Putamen (tissue), 1 donor: Measurements from ENCODE around the gene ALPL.
"Not testable (repeated sequence)": the region's sequence is repeated elsewhere in the genome, so short reads cannot be mapped to it uniquely, and the experiment has no call there.

Experiments
- DNase-seq: peaks from one replicate; pipeline ENCODE4 v3.0.0-alpha.2; 2016; ENCODE audit warnings: low spot score

Gene ALPL

DNA sequence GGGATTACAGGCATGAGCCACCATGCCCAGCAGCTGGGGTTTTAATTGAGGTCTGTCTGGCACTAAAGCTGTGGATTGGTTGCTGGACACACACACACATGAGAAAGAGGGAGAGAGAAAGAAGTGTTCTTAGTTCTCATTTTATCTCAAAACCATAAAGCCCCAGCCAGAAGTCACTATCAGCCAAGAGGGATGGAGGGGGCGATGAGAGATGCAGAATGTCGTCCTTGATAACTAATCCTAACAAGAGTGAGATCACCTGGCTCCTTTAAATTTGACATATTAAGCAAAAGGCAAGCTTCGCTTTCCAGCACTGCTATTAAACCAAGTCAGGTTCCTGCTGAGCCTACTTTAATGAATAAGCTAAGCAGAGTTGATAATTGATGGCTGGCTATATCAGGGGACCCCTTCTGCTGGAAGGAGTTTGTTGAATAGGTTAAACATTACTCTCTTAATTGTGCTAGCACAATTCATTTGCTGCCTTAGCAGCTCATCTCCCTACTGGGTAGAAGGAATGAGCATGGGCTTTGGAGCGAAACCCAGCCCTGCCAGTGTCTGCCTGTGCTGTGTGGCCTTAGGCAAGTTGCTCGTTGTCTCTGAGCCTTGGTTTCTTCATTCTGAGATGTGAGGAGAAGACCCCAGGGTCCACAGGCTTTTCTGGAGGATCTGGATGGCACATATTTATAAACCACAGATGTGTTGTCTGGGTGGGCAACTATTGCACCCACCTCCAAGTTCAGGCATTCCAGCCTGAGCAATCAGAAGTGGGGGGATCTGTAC is 50.8 kb downstream of the ALPL start:
- DNase-seq: no peak

GRCh38 chr1:21560916-21561638 is 51.9 kb downstream of the ALPL start:
- DNase-seq: no peak

GRCh38 chr1:21562896-21563295 is 53.7 kb downstream of the ALPL start:
- DNase-seq: no peak

- DNase-seq: no peak
Observed at GRCh38 chr1:21563971-21564370, 54.7 kb downstream of the ALPL start.

- no peak for DNase-seq
Observed at GRCh38 chr1:21564521-21565095, 55.4 kb downstream of the ALPL start.

DNA sequence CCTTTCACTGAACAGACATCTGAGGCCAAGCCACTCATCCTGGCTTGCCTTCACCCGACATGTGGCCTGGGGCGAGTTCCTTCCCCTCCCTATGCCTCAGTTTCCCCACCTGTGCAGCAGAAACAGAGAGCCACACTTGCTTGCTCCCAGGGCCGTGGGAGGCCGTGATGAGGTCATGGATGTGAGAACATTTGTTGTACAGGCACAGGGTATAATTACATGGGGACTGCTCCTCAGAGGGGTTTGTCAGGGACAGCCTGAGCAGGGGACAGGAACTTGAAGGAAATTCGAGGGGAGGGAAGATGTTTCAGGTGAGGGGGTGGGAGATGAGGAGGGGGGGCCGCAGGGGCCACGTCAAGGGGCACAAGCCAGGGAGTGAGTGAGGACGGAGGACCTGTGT is 56.1 kb downstream of the ALPL start:
- DNase-seq: no peak

DNA sequence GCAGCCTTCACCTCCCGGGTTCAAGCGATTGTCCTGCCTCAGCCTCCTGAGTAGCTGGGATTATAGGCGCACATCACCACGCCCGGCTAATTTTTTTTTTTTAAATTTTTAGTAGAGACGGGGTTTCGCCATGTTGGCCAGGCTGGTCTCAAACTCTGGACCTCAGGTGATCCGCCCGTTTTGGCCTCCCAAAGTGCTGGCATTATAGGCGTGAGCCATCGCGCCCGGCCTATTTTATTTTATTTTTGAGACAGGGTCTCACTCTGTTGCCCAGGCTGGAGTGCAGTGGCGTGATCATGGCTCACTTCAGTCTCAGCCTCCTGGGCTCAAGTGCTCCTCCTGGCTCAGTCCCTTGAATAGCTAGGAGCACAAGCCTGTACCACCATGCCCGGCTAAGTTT is 57.1 kb downstream of the ALPL start:
- DNase-seq: not testable (repeated sequence)

GRCh38 chr1:21567241-21568005 is 58.2 kb downstream of the ALPL start:
- DNase-seq: no peak

GRCh38 chr1:21568006-21568746 is 59.0 kb downstream of the ALPL start:
- no peak for DNase-seq

GRCh38 chr1:21568809-21569385 is 59.7 kb downstream of the ALPL start:
- DNase-seq: no peak

DNA sequence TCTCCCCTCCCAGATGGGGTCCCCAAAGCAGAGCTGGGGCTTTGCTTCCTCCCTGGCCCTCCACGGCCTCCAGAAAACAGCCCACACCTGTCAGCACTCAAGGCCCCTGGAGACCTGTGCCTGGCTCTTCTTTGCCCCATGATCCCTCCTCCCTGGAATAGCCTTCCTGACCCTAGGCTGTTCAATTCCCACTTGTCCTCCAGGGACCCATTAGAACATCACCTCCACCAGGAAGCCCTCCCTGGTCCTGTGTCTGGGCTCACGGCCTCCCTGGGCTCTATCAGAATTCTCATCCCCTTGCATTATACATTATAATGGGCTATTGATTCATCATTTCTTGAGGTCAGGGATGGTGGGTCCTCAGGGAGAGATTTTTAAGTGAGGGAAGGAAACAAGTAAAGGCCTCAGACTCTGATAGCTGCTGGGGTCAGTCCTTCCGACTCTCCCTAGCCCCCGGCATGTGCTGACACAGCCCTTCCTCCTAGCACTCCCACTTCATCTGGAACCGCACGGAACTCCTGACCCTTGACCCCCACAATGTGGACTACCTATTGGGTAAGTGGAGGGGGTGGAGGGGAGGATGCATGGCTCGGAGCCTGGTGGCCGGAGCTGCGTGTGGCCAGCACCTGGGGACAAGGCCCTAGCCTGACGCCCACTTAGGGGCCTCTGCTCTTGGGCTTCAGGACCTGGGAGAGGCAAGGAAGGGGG is 60.8 kb downstream of the ALPL start:
- DNase-seq: no peak

DNA sequence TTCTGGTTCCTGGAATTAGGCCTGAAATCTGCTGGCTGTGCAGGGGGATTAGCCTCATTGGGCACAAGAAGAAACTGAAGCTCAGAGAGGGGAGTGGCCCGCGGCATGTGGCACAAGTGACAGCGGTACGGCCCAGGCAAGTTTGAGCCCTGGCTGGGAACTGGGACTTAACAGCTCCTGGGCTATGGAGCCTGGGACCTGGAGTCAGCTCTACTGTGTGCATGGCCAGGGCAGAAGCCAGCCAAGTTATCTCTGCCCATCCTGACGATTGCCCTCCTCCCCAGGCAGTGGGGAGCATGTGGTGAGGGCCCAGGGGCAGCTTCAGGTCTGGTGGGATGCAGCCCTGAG is 61.3 kb downstream of the ALPL start:
- DNase-seq: no peak

DNA sequence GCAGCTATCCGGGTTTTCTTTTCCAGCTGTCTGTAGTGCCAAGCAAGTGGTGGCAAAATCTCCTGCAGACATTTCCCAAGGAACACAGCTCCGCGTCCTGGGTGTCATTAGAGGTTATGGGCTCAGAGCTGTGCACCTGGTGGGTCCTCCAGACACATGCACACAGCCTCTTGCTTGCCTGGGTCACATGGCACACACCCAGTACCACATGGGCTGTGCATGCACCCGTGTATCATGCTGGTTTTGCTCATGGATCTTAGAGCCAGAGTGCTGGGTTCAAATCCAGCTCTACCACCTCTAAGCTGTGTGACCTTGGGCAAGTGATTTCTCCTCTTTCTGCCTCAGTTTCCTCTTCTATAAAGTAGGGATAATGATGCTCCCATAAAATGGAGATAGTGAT is 61.7 kb downstream of the ALPL start:
- DNase-seq: no peak

- no peak for DNase-seq
Observed at GRCh38 chr1:21572221-21572620, 63.0 kb downstream of the ALPL start.

- no peak for DNase-seq
Observed at GRCh38 chr1:21572735-21573277, 63.6 kb downstream of the ALPL start.

DNA sequence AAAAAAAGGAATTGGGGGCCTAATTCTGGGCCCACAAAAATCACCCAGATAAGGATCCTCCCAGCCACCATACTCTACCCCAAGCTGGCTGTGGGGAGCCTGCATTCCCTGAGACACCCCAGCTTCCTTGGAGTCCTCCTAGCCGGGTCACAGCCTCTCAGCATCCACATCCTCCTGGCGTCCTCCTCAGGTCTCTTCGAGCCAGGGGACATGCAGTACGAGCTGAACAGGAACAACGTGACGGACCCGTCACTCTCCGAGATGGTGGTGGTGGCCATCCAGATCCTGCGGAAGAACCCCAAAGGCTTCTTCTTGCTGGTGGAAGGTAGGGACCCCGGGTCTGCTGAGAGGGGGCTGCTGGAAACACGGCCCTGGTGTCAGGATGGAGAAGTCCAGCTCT is 64.3 kb downstream of the ALPL start:
- DNase-seq: no peak

DNA sequence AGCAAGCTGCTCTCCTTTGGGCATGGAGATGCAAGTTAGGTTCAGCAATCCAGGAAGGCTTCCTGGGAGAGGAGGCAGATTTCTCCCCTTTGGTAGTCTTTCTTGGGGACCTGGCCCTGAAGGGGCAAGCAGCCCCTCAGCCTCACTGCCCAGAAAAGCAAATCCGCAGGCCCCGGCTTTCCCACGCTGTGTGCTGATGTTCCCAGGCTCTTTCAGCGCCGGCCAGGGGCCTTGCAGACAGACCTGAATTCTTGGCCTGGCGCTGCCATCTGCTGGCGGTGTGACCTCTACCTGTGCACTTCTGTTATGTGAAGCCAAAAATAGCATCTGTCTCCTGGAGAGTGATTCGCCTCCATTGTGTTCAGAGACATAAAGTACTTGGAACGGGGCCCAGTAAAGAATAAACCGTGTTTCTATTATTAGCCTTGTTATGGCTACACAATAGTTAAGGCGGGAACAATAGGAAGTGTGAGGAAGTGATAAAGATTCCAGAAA is 64.8 kb downstream of the ALPL start:
- peak; percentile 67 for DNase-seq

DNA sequence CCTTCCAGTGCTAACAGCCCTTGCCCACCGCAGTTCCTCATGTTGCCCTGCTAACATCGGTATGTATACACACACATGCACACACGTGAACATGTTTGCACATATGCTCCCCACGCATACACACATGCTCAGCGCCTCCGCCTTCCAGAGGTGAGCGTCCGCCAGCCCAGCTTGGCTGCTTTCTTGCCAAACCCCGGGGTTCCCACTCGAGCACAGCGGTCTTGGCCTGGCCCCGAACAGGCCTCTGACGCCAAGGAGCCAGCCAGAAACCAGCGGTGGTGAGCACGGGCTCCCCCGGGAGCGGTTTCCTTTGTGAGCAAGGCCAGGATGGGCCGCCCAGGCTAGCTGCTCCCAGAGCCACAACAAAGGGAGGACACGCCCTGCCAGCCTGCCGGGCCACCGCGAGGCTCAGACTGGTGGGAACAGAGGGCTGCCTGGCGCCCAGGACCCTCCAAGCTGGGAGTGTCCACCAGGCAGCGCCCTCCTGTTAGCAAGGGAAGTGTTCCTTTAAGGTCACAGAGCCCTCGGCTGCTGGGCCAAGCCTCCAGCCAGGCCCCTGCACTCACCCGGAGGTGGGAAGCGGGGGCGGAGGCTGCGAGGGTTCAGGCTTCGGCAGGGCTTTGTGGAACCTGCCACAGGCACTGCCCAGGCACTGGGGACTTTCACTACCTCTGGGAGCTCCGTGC is 65.4 kb downstream of the ALPL start:
- no peak for DNase-seq

GRCh38 chr1:21575351-21575942 is 66.2 kb downstream of the ALPL start:
- DNase-seq: no peak
